ENCODE results near the gene TXNRD1. TPM values are rescaled to one million over a fixed set of nuclear protein-coding genes. Genes with fewer than 3 reads are reported as not detected.

The TXNRD1 gene
- total and polyA plus RNA-seq, 2 of the 8 experiments (the other 6 are each of a cell fraction or from before 2014, with no cell fraction given), result 56.8 to 127 TPM

DNA sequence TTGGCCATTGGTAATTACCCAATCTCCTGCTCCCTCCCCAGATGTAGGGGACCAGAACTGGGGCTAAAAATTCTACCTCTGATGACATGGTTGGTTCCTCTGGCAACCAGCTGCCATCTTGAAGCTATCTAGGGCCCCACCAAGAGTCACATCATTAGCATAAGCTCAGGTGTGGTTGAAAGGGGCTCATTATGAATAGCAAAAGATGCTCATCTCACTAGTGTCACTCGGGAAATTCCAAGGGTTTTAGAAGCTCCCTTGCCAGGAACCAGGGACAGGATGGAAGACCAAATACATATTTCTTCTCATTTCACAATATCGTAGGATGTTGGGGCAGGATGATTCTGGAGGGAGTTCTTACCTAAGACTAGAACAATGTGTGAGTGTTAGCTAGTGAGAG is 126.6 kb downstream of the TXNRD1 start:
- no peak overlapping the region for H4K5ac ChIP-seq (ENCODE audit: insufficient read length, low read depth, low read length)
- H2BK120ac ChIP-seq (replicated peaks; ENCODE audit: low read depth, low read length), result no peak overlapping the region
- no peak overlapping the region for H2AFZ ChIP-seq (ENCODE audit: low read length)
- no peaks in the 10 kb centered on the region for H3K27me3 ChIP-seq (replicated peaks in 1 of 4; ENCODE audit: control insufficient read depth in 3 of 4, extremely low read depth in 1 of 4, insufficient read depth in 3 of 4, low read length in 3 of 4)
- H3K9ac ChIP-seq (replicated peaks in 1 of 4; ENCODE audit: extremely low read depth in 1 of 4, low read depth in 3 of 4, low read length in 3 of 4), result no peak overlapping the region
- H3K4me2 ChIP-seq (ENCODE audit: insufficient read depth in 1 of 2, low read depth in 2 of 2, low read length in 2 of 2), result no peak overlapping the region
- no peak overlapping the region for H3K23ac ChIP-seq (ENCODE audit: insufficient read length)
- no peak for TF ChIP-seq CHD2 (IDR thresholded peaks at IDR 0.05; ENCODE audit: low read length)
- no peak for TF ChIP-seq BCL11A (IDR thresholded peaks at IDR 0.05; ENCODE audit: low read depth in 2 of 2, low read length in 2 of 2)
- no peak for TF ChIP-seq HDAC6 (IDR thresholded peaks at IDR 0.05; ENCODE audit: low read depth, low read length)
- no peak for TF ChIP-seq TEAD4 (IDR thresholded peaks at IDR 0.05; ENCODE audit: low read depth, low read length)
- TF ChIP-seq BRCA1 (IDR thresholded peaks at IDR 0.05; ENCODE audit: low read depth, low read length), result no peak
- TF ChIP-seq GTF2F1 (IDR thresholded peaks at IDR 0.05; ENCODE audit: borderline replicate concordance, low read depth, low read length), result no peak
- TF ChIP-seq SP2 (IDR thresholded peaks at IDR 0.05; ENCODE audit: low read length), result no peak
- no peak for TF ChIP-seq PHF8 (conservative IDR thresholded peaks at IDR 0.05; ENCODE audit: low read depth, low read length)
- TF ChIP-seq JUN (IDR thresholded peaks at IDR 0.05; ENCODE audit: low read depth, low read length), result no peak
- no peak for TF ChIP-seq TCF12 (IDR thresholded peaks at IDR 0.05; ENCODE audit: low read depth, low read length)
- no peak for TF ChIP-seq HDAC2 (IDR thresholded peaks at IDR 0.05; ENCODE audit: borderline replicate concordance in 1 of 2, low read depth in 2 of 2, low read length in 2 of 2)
- no peak for TF ChIP-seq CEBPB (IDR thresholded peaks at IDR 0.05; ENCODE audit: low read depth, low read length)
- no peaks in the 10 kb centered on the region for H3K9me3 ChIP-seq (ENCODE audit: insufficient read depth in 2 of 2, low read depth in 1 of 2, low read length in 1 of 2)
- no peak overlapping the region for H3K4ac ChIP-seq (replicated peaks; ENCODE audit: insufficient read length, low read depth, low read length)
- H2BK5ac ChIP-seq (ENCODE audit: low read depth, low read length), result no peak overlapping the region
- no peaks in the 10 kb centered on the region for H3K23me2 ChIP-seq (ENCODE audit: low read depth, low read length)
- no peak overlapping the region for H4K8ac ChIP-seq (ENCODE audit: extremely low read depth, insufficient read depth, low read length)
- no peak for DNase-seq (ENCODE audit: low read depth in 1 of 2, low spot score in 2 of 2)
- H3K79me1 ChIP-seq (ENCODE audit: low read depth, low read length), result no peaks in the 10 kb centered on the region
- H3K14ac ChIP-seq (ENCODE audit: insufficient read length), result no peak overlapping the region
- H3K36me3 ChIP-seq (ENCODE audit: control insufficient read depth in 2 of 4, insufficient read depth in 4 of 4, low read length in 3 of 4), result peaks cover 7 to 54% (median 32%) of the 10 kb centered on the region in 4 experiments; a peak in 7 of 8 replicates
- POLR2A ChIA-PET (ENCODE audit: partially characterized antibody), result interaction anchor here (1.7 to 2.6 kb wide), 2 partner anchors 12 to 14 kb away, joined by 4 to 10 read pairs; no protein-coding TSS in a partner anchor
- H3K4me1 ChIP-seq (replicated peaks in 1 of 4; ENCODE audit: control insufficient read depth in 3 of 4, insufficient read depth in 4 of 4, low read length in 3 of 4), result no peaks in the 10 kb centered on the region
- peaks cover 0 to 2% of the 10 kb centered on the region in 2 experiments for H4K20me1 ChIP-seq (replicated peaks in 1 of 2; ENCODE audit: control insufficient read depth in 1 of 2, insufficient read depth in 2 of 2, low read length in 2 of 2)
- no peak overlapping the region for H3K4me3 ChIP-seq (ENCODE audit: extremely low read depth in 1 of 4, insufficient read depth in 2 of 4, low read depth in 3 of 4, low read length in 4 of 4)
- H3K56ac ChIP-seq (replicated peaks; ENCODE audit: insufficient read length, low read depth, low read length), result no peak overlapping the region
- no peak overlapping the region for H2BK15ac ChIP-seq (ENCODE audit: low read length)
- no peak overlapping the region for H4K91ac ChIP-seq (replicated peaks; ENCODE audit: insufficient read length, low read length)
- no peak overlapping the region for H3K27ac ChIP-seq (ENCODE audit: low read depth, low read length)
- WGBS, 2 experiments (ENCODE audit: extremely low coverage in 1 of 2, insufficient coverage in 1 of 2, insufficient read length in 1 of 2, insufficient replicate concordance in 2 of 2, low coverage in 1 of 2, low lambda C conversion rate in 2 of 2, missing lambda C conversion rate in 1 of 2), result 90% methylated on average over 2 of the region's 2 CpGs; no CpG with 5 or more reads in 1 of the 2 experiments
- no peak overlapping the region for H2BK20ac ChIP-seq (ENCODE audit: low read length)
- H2BK12ac ChIP-seq (ENCODE audit: low read depth, low read length), result no peak overlapping the region
- H2AK5ac ChIP-seq (ENCODE audit: low read depth, low read length), result no peak overlapping the region
- CTCF ChIA-PET (ENCODE audit: partially characterized antibody), result interaction anchor here (0.6 to 1.5 kb wide), 3 partner anchors 23 to 246 kb away, joined by 3 to 5 read pairs (median 4); no protein-coding TSS in a partner anchor
- no peak overlapping the region for H3K18ac ChIP-seq (ENCODE audit: extremely low read depth, low read length)
- no peaks in the 10 kb centered on the region for H3K79me2 ChIP-seq (ENCODE audit: control insufficient read depth in 1 of 2, insufficient read depth in 2 of 2, low read length in 2 of 2)
- FAIRE-seq, result no peak

Data from H1 (cell line).